CD4-positive, alpha-beta T cell treated with Interleukin-1 beta for 1 hour (primary cell): Measurements from ENCODE around the gene ERF.
A peak's percentile ranks its signal among the peaks of the same experiment; 100 is the strongest.

Experiments
- DNase-seq, 2 donors: peaks; one replicate each; pipeline ENCODE4 v3.0.0-alpha.2; 2020 to 2022

The ERF gene

GRCh38 chr19:42254850-42255765 lies at the start of gene ERF:
Gene ERF (minus strand): TSS chr19:42255128. CDS start chr19:42254999, 129 bp downstream.
- peak; percentile 95 to 96 for DNase-seq

GRCh38 chr19:42303876-42304275 lies 48.9 kb upstream of the ERF start:
- DNase-seq, result no peak

- DNase-seq, result no peak
These were observed 48.2 kb upstream of the ERF start for GRCh38 chr19:42303101-42303464.

- DNase-seq, result no peak
These were observed 46.8 kb upstream of the ERF start, which contains the start of gene PRR19 for GRCh38 chr19:42301646-42302203. Gene PRR19 (plus strand): TSS chr19:42302132. CDS start chr19:42309585, 7,453 bp downstream.

GRCh38 chr19:42297039-42297438 lies 42.1 kb upstream of the ERF start:
- no peak for DNase-seq

GRCh38 chr19:42295831-42296525 lies 41.0 kb upstream of the ERF start:
- peak; percentile 86 to 90 for DNase-seq

- DNase-seq, result no peak
These were observed 40.4 kb upstream of the ERF start for GRCh38 chr19:42295342-42295741.

- DNase-seq, result no peak
These were observed 39.7 kb upstream of the ERF start for GRCh38 chr19:42294471-42295137.

- DNase-seq, result no peak
These were observed 39.0 kb upstream of the ERF start for GRCh38 chr19:42293948-42294347.

- DNase-seq, result no peak
These were observed 38.6 kb upstream of the ERF start for GRCh38 chr19:42293540-42293939.

- DNase-seq, result no peak
These were observed 38.0 kb upstream of the ERF start for GRCh38 chr19:42292963-42293362.

GRCh38 chr19:42292042-42292960 lies 37.4 kb upstream of the ERF start:
- DNase-seq, result no peak

GRCh38 chr19:42291435-42291810 lies 36.5 kb upstream of the ERF start:
- no peak for DNase-seq

GRCh38 chr19:42290523-42291434 lies 35.9 kb upstream of the ERF start:
- DNase-seq, result peak; percentile 65 to 70

GRCh38 chr19:42290136-42290522 lies 35.2 kb upstream of the ERF start:
- no peak for DNase-seq

GRCh38 chr19:42289556-42290041 lies 34.7 kb upstream of the ERF start:
- DNase-seq, result no peak

- DNase-seq, result no peak
These were observed 34.1 kb upstream of the ERF start for GRCh38 chr19:42288881-42289555.

GRCh38 chr19:42288387-42288786 lies 33.5 kb upstream of the ERF start:
- DNase-seq, result no peak

- DNase-seq, result no peak
These were observed 32.8 kb upstream of the ERF start for GRCh38 chr19:42287827-42288107.
